GM12891 (cell line): Measurements from ENCODE around the gene CNPY1. TPM values are rescaled to one million over a fixed set of nuclear protein-coding genes. Genes with fewer than 3 reads are reported as not detected.
"Not testable (repeated sequence)": the region's sequence is repeated elsewhere in the genome, so short reads cannot be mapped to it uniquely, and the experiment has no call there.

Experiments used
- DNase-seq: peaks from one replicate; pipeline ENCODE4 v3.0.0; 2011; ENCODE audit warnings: low spot score; ENCODE audit not compliant: insufficient read length
- FAIRE-seq: peaks from 2 replicates; lab custom pipeline; 2011; peaks lifted over from hg19 to GRCh38; lab: Jason Lieb, UNC
- PAX5 ChIP-seq: IDR thresholded peaks from 2 replicates; pipeline ENCODE4 v1.6.1; 2011; ENCODE audit warnings: low read length, moderate library complexity, mild to moderate bottlenecking; ENCODE audit not compliant: insufficient read depth, severe bottlenecking
- POLR2A ChIP-seq: IDR thresholded peaks from 2 replicates; pipeline ENCODE4 v1.6.1; 2011; ENCODE audit warnings: low read depth, low read length, control low read depth
- POLR2AphosphoS5 ChIP-seq: IDR thresholded peaks from 2 replicates; pipeline ENCODE4 v1.6.1; 2011; ENCODE audit warnings: low read depth, low read length, control low read depth
- POU2F2 ChIP-seq: IDR thresholded peaks from 2 replicates; pipeline ENCODE4 v1.6.1; 2011; ENCODE audit warnings: low read depth, mild to moderate bottlenecking, control low read depth, low read length, moderate library complexity
- SPI1 ChIP-seq: IDR thresholded peaks from 2 replicates; pipeline ENCODE4 v1.6.1; 2011; ENCODE audit warnings: low read depth, low read length, control low read depth
- TAF1 ChIP-seq: IDR thresholded peaks from 2 replicates; pipeline ENCODE4 v1.6.1; 2011; ENCODE audit warnings: low read depth, low read length, control low read depth
- polyA plus RNA-seq: library from polyadenylated mRNA; unstranded; fragments of >200 nt; gene quantifications from one replicate; pipeline ENCODE4 v1.2.1, GENCODE V29; 2012; ENCODE audit warnings: low read depth, missing spikeins, inconsistent platforms; ENCODE audit not compliant: missing spikeins

Gene CNPY1
- polyA plus RNA-seq: not detected

GRCh38 chr7:155546449-155546848 lies at the start of gene CNPY1:
TSS of gene CNPY1 (minus strand) at chr7:155546559. CDS start at chr7:155545929, 630 bp downstream.
- not testable (repeated sequence) for FAIRE-seq, DNase-seq

GRCh38 chr7:155594961-155595366 lies 48.6 kb upstream of the CNPY1 start:
- FAIRE-seq (no peak), DNase-seq (no peak)
- TF ChIP-seq POLR2AphosphoS5: no peak
- TF ChIP-seq POU2F2: no peak
- no peak for TF ChIP-seq SPI1
- no peak for TF ChIP-seq POLR2A
- no peak for TF ChIP-seq PAX5
- no peak for TF ChIP-seq TAF1

- DNase-seq: no peak
- FAIRE-seq: no peak
- TF ChIP-seq PAX5 (no peak), SPI1 (no peak), POLR2AphosphoS5 (no peak), POLR2A (no peak), POU2F2 (no peak), TAF1 (no peak)
These were observed 47.9 kb upstream of the CNPY1 start for GRCh38 chr7:155594163-155594732.

- no peak for TF ChIP-seq POU2F2
- TF ChIP-seq POLR2AphosphoS5: no peak
- no peak for TF ChIP-seq POLR2A
- no peak for TF ChIP-seq TAF1
- TF ChIP-seq PAX5: no peak
- TF ChIP-seq SPI1: no peak
- no peak for DNase-seq
- no peak for FAIRE-seq
These were observed 47.3 kb upstream of the CNPY1 start for GRCh38 chr7:155593461-155594162.

- no peak for FAIRE-seq
- no peak for DNase-seq
- TF ChIP-seq TAF1 (no peak), SPI1 (no peak), POU2F2 (no peak), POLR2A (no peak), PAX5 (no peak), POLR2AphosphoS5 (no peak)
These were observed 44.9 kb upstream of the CNPY1 start for GRCh38 chr7:155591055-155591775.

- DNase-seq (no peak), FAIRE-seq (no peak)
- no peak for TF ChIP-seq POLR2A
- no peak for TF ChIP-seq PAX5
- no peak for TF ChIP-seq TAF1
- TF ChIP-seq SPI1: no peak
- TF ChIP-seq POU2F2: no peak
- no peak for TF ChIP-seq POLR2AphosphoS5
These were observed 44.1 kb upstream of the CNPY1 start for GRCh38 chr7:155590215-155591018.

GRCh38 chr7:155589001-155589980 lies 42.9 kb upstream of the CNPY1 start:
- no peak for FAIRE-seq
- TF ChIP-seq TAF1 (no peak), PAX5 (no peak), POLR2AphosphoS5 (no peak), POLR2A (no peak), SPI1 (no peak), POU2F2 (no peak)
- DNase-seq: no peak

GRCh38 chr7:155588468-155588998 lies 42.2 kb upstream of the CNPY1 start:
- no peak for TF ChIP-seq SPI1
- TF ChIP-seq POLR2A: no peak
- no peak for TF ChIP-seq POU2F2
- TF ChIP-seq POLR2AphosphoS5: no peak
- no peak for TF ChIP-seq PAX5
- no peak for TF ChIP-seq TAF1
- no peak for DNase-seq
- no peak for FAIRE-seq
